ENCODE measurements around the gene MSMO1.

MSMO1 gene

GRCh38 chr4:165383591-165384073 is 56.2 kb downstream of the MSMO1 start:
- TF ChIP-seq CTCF (conservative IDR thresholded peaks at IDR 0.05; ENCODE audit: low read length) = no peak
- DNase-seq (ENCODE audit: low read depth) = no peak
- no peak overlapping the region for H3K4me3 ChIP-seq (ENCODE audit: low read length)

- no peak overlapping the region for H3K4me3 ChIP-seq (ENCODE audit: low read length)
- TF ChIP-seq CTCF (conservative IDR thresholded peaks at IDR 0.05; ENCODE audit: low read length) = no peak
- no peak for DNase-seq (ENCODE audit: low read depth)
Measured at GRCh38 chr4:165384186-165384585, 56.7 kb downstream of the MSMO1 start.

- no peak overlapping the region for H3K4me3 ChIP-seq (ENCODE audit: low read length)
- peak; percentile 32 for DNase-seq (ENCODE audit: low read depth)
- no peak for TF ChIP-seq CTCF (conservative IDR thresholded peaks at IDR 0.05; ENCODE audit: low read length)
Measured at GRCh38 chr4:165384598-165384997, 57.1 kb downstream of the MSMO1 start.

GRCh38 chr4:165385126-165385525 is 57.7 kb downstream of the MSMO1 start:
- TF ChIP-seq CTCF (conservative IDR thresholded peaks at IDR 0.05; ENCODE audit: low read length) = no peak
- no peak overlapping the region for H3K4me3 ChIP-seq (ENCODE audit: low read length)
- DNase-seq (ENCODE audit: low read depth) = no peak

- TF ChIP-seq CTCF (conservative IDR thresholded peaks at IDR 0.05; ENCODE audit: low read length) = no peak
- no peak for DNase-seq (ENCODE audit: low read depth)
- H3K4me3 ChIP-seq (ENCODE audit: low read length) = no peak overlapping the region
Measured at GRCh38 chr4:165386328-165386727, 58.9 kb downstream of the MSMO1 start.

- no peak for DNase-seq (ENCODE audit: low read depth)
- no peak overlapping the region for H3K4me3 ChIP-seq (ENCODE audit: low read length)
- TF ChIP-seq CTCF (conservative IDR thresholded peaks at IDR 0.05; ENCODE audit: low read length) = no peak
Measured at GRCh38 chr4:165388756-165389155, 61.3 kb downstream of the MSMO1 start.

Data from AG10803 (cell line).